ENCODE results near the gene BCAR1.
"Not testable (repeated sequence)": the region's sequence is repeated elsewhere in the genome, so short reads cannot be mapped to it uniquely, and the experiment has no call there.

The BCAR1 gene

DNA sequence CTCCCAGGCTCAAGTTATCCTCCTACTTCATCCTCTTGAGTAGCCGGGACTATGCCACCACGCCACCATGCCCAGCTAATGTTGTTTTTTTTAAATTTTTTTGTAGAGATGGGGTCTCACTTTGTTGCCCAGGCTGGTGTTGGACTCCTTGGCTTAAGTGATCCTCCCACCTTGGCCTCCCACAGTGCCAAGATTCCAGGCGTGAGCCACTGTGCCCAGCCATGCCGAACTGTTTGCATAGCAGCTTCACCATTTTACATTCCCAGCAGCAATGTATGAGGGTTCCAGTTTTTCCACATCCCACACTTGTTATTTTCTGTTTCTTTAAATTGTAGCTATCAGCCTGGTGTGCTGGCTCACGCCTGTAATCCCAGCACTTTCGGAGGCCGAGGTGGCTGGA, 34.8 kb downstream of the BCAR1 start:
- Histone ChIP-seq H3K27ac (no peak overlapping the region), H3K27me3 (peaks cover 7% of the 10 kb centered on the region), H3K9me3 (no peaks in the 10 kb centered on the region), H3K4me1 (ENCODE audit: control insufficient read depth in 1 of 2, insufficient read depth in 1 of 2, low read depth in 1 of 2, low read length in 1 of 2) (no peaks in the 10 kb centered on the region), H3K36me3 (no peaks in the 10 kb centered on the region), H3K4me3 (ENCODE audit: low read depth in 1 of 2, low read length in 1 of 2) (no peak overlapping the region)
- TF ChIP-seq, protein P1, sequence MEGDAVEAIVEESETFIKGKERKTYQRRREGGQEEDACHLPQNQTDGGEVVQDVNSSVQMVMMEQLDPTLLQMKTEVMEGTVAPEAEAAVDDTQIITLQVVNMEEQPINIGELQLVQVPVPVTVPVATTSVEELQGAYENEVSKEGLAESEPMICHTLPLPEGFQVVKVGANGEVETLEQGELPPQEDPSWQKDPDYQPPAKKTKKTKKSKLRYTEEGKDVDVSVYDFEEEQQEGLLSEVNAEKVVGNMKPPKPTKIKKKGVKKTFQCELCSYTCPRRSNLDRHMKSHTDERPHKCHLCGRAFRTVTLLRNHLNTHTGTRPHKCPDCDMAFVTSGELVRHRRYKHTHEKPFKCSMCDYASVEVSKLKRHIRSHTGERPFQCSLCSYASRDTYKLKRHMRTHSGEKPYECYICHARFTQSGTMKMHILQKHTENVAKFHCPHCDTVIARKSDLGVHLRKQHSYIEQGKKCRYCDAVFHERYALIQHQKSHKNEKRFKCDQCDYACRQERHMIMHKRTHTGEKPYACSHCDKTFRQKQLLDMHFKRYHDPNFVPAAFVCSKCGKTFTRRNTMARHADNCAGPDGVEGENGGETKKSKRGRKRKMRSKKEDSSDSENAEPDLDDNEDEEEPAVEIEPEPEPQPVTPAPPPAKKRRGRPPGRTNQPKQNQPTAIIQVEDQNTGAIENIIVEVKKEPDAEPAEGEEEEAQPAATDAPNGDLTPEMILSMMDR (IDR thresholded peaks at IDR 0.05), result no peak

GRCh38 chr16:75216127-75216526, 35.3 kb downstream of the BCAR1 start:
- Histone ChIP-seq H3K27me3 (peaks cover 7% of the 10 kb centered on the region), H3K9me3 (no peaks in the 10 kb centered on the region), H3K27ac (no peak overlapping the region), H3K4me3 (ENCODE audit: low read depth in 1 of 2, low read length in 1 of 2) (no peak overlapping the region), H3K4me1 (ENCODE audit: control insufficient read depth in 1 of 2, insufficient read depth in 1 of 2, low read depth in 1 of 2, low read length in 1 of 2) (no peaks in the 10 kb centered on the region), H3K36me3 (no peaks in the 10 kb centered on the region)
- TF ChIP-seq, protein P1 (IDR thresholded peaks at IDR 0.05), result no peak

GRCh38 chr16:75211286-75211685, 40.1 kb downstream of the BCAR1 start:
- not testable (repeated sequence) for H3K4me1 ChIP-seq (ENCODE audit: control insufficient read depth in 1 of 2, insufficient read depth in 1 of 2, low read depth in 1 of 2, low read length in 1 of 2); H3K4me3 ChIP-seq (ENCODE audit: low read depth in 1 of 2, low read length in 1 of 2); H3K27me3 ChIP-seq; H3K27ac ChIP-seq; H3K36me3 ChIP-seq; H3K9me3 ChIP-seq

DNA sequence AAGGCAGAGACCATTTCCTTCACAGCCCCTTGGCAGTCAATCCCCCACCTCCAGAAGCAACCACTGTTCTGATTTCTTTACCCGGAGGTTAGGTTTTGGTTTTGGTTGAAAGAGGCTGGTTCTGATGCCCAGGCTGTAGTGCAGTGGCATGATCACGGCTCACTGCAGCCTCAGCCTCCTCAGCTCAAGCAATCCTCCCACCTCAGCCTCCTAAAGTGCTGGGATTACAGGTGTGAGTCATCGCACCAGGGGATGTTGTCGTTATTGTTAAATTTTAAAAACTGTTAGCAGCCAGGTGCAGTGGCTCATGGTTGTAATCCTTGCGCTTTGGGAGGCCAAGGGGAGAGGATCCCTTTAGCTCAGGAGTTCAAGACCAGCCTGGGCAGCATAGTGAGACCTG, 41.5 kb downstream of the BCAR1 start:
- Histone ChIP-seq H3K27ac (no peak overlapping the region), H3K9me3 (no peaks in the 10 kb centered on the region), H3K27me3 (no peaks in the 10 kb centered on the region), H3K4me3 (ENCODE audit: low read depth in 1 of 2, low read length in 1 of 2) (no peak overlapping the region), H3K4me1 (ENCODE audit: control insufficient read depth in 1 of 2, insufficient read depth in 1 of 2, low read depth in 1 of 2, low read length in 1 of 2) (no peaks in the 10 kb centered on the region), H3K36me3 (no peaks in the 10 kb centered on the region)
- TF ChIP-seq, protein P1 (IDR thresholded peaks at IDR 0.05), result no peak

DNA sequence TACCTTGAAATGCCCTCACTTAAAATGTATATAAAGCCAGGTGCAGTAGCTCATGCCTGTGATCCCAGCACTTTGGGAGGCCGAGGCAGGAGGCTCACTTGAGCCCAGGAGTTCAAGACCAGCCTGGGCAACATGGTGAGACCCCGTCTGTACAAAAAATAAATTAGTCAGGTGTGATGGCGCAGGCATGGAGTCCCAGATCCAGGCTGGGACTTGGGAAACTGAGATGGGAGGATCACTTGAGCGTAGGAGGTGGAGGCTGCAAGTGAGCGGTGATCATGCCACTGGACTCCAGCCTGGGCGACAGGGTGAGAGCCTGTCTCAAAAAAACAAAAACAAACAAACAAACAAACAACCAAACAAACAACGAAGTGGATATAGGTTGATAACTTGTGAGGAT, 41.9 kb downstream of the BCAR1 start:
- H3K4me3 ChIP-seq (ENCODE audit: low read depth in 1 of 2, low read length in 1 of 2); H3K36me3 ChIP-seq; H3K9me3 ChIP-seq; H3K27ac ChIP-seq; H3K4me1 ChIP-seq (ENCODE audit: control insufficient read depth in 1 of 2, insufficient read depth in 1 of 2, low read depth in 1 of 2, low read length in 1 of 2); H3K27me3 ChIP-seq: not testable (repeated sequence)

- Histone ChIP-seq H3K36me3 (no peaks in the 10 kb centered on the region), H3K27me3 (no peaks in the 10 kb centered on the region), H3K9me3 (no peaks in the 10 kb centered on the region), H3K4me3 (ENCODE audit: low read depth in 1 of 2, low read length in 1 of 2) (no peak overlapping the region), H3K4me1 (ENCODE audit: control insufficient read depth in 1 of 2, insufficient read depth in 1 of 2, low read depth in 1 of 2, low read length in 1 of 2) (no peaks in the 10 kb centered on the region), H3K27ac (no peak overlapping the region)
- TF ChIP-seq, protein P1 (IDR thresholded peaks at IDR 0.05), result no peak
Observed at GRCh38 chr16:75208861-75209505, 42.4 kb downstream of the BCAR1 start.

Measured in neutrophil (primary cell).